Hepatocyte (in vitro differentiated cells): ENCODE measurements around the gene CPTP.

Source experiments
- EZH2 ChIP-seq: fragments of 200-600 bp; sonication (generic); IDR thresholded peaks from 2 replicates; pipeline ENCODE4 v1.6.1; 2016; ENCODE audit warnings: antibody characterized with exemption, mild to moderate bottlenecking, borderline replicate concordance
- TF ChIP-seq, protein P1 (sequence below): fragments of 200-600 bp; sonication (generic); IDR thresholded peaks from 2 replicates; pipeline ENCODE4 v1.5.1; 2016; ENCODE audit warnings: antibody characterized with exemption, mild to moderate bottlenecking; ENCODE audit not compliant: poor library complexity

- no peak for TF ChIP-seq EZH2
- TF ChIP-seq, protein P1, sequence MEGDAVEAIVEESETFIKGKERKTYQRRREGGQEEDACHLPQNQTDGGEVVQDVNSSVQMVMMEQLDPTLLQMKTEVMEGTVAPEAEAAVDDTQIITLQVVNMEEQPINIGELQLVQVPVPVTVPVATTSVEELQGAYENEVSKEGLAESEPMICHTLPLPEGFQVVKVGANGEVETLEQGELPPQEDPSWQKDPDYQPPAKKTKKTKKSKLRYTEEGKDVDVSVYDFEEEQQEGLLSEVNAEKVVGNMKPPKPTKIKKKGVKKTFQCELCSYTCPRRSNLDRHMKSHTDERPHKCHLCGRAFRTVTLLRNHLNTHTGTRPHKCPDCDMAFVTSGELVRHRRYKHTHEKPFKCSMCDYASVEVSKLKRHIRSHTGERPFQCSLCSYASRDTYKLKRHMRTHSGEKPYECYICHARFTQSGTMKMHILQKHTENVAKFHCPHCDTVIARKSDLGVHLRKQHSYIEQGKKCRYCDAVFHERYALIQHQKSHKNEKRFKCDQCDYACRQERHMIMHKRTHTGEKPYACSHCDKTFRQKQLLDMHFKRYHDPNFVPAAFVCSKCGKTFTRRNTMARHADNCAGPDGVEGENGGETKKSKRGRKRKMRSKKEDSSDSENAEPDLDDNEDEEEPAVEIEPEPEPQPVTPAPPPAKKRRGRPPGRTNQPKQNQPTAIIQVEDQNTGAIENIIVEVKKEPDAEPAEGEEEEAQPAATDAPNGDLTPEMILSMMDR = peak; percentile 46
Measured at GRCh38 chr1:1344655-1345361, 20.2 kb downstream of the CPTP start.
